Measurements from ENCODE around the gene PRKCG. TPM values are rescaled to one million over a fixed set of nuclear protein-coding genes. Genes with fewer than 3 reads are reported as not detected.

Gene PRKCG
- polyA plus RNA-seq, 10 donors, result 0.11 to 1.0 (median 0.30) TPM; not detected in 1

GRCh38 chr19:53871454-53871853 is 10.5 kb upstream of the PRKCG start:
- DNase-seq, result no peak

- DNase-seq, result no peak
These were observed 9.2 kb upstream of the PRKCG start for GRCh38 chr19:53872762-53873161.

- DNase-seq, result no peak
These were observed 8.0 kb upstream of the PRKCG start for GRCh38 chr19:53873773-53874605.

GRCh38 chr19:53874606-53874990 is 7.4 kb upstream of the PRKCG start:
- no peak for DNase-seq

GRCh38 chr19:53875602-53876325 is 6.2 kb upstream of the PRKCG start:
- no peak for DNase-seq

- DNase-seq, result no peak
These were observed 5.3 kb upstream of the PRKCG start for GRCh38 chr19:53876651-53877224.

GRCh38 chr19:53877361-53877766 is 4.6 kb upstream of the PRKCG start:
- no peak for DNase-seq

- no peak for DNase-seq
These were observed 3.2 kb upstream of the PRKCG start for GRCh38 chr19:53878776-53879139.

- DNase-seq, result peak; percentile 94 to 98 (median 97)
These were observed 2.6 kb upstream of the PRKCG start for GRCh38 chr19:53879140-53880081.

- DNase-seq, result no peak
These were observed 1.1 kb upstream of the PRKCG start for GRCh38 chr19:53880711-53881481.

GRCh38 chr19:53882391-53883050 is 524 bp downstream of the PRKCG start:
- no peak for DNase-seq

- DNase-seq, result no peak
These were observed 1.2 kb downstream of the PRKCG start for GRCh38 chr19:53883231-53883661.

GRCh38 chr19:53883741-53884140 is 1.7 kb downstream of the PRKCG start:
- no peak for DNase-seq

GRCh38 chr19:53884256-53884655 is 2.3 kb downstream of the PRKCG start:
- DNase-seq, result no peak

- no peak for DNase-seq
These were observed 3.0 kb downstream of the PRKCG start for GRCh38 chr19:53885036-53885435.

GRCh38 chr19:53892301-53892980 is 10.4 kb downstream of the PRKCG start:
- no peak for DNase-seq

- DNase-seq, result no peak
These were observed 11.0 kb downstream of the PRKCG start for GRCh38 chr19:53892981-53893325.

- no peak for DNase-seq
These were observed 12.7 kb downstream of the PRKCG start for GRCh38 chr19:53894707-53895106.

- no peak for DNase-seq
These were observed 14.7 kb downstream of the PRKCG start for GRCh38 chr19:53896682-53897081.

GRCh38 chr19:53897459-53897858 is 15.5 kb downstream of the PRKCG start:
- DNase-seq, result no peak

Data from muscle of back (tissue), 11 donors.